GM19455 (cell line): ENCODE measurements around the gene UNC13B.

Experiments used
- ATAC-seq: cut with Tn5 transposase; IDR thresholded peaks from one replicate; pipeline ENCODE4 v1.9.1; 2021; ENCODE audit not compliant: unreplicated experiment

UNC13B gene

DNA sequence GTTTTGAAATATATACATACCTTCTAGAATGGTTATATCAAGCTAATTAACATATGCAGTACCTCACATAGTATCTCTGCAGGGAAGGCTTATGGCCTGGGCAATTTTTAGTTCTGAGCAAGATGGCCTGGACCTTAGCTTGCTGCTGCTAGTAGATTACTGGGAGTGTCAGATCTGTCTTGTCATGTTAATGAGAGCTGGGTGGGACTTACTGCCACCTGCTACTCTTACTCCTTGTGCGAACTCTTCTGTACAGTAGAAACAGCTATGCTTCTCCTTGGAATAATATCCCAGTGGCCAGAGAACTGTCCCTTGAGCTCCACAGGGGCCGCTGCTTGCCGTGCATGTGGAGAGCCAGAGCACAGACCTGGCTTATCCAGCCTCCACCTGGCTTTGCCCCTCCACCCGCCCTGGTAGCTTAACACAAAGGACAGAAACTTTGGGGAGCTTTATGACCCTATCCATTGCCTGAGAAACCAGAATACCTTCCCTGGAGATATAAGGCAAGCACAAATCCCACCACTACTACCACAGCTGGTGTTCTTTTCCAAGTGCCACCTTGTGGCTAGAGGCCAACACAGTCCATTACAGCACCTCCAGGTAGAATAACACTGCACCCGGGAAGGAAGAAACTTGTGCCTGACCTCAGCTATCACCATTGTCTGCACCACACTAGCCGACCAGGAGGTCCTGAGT, 253.7 kb downstream of the UNC13B start:
- ATAC-seq, result no peak

DNA sequence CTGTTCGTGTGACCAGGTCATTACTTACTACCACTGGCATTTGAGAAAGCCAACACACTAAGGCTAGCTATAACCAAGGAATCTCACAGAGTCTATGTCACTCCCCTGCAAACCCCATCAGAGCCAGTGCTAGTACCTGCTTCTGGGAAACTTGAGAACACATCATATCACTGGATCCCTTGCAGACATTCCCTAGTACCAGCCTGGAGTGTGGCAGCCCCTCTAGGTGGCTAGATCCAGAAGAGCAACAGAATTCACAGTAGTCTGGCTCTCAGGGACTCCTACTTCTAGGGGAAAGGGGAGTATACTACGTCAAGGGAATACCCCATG, 254.3 kb downstream of the UNC13B start:
- no peak for ATAC-seq

- ATAC-seq, result no peak
Measured at GRCh38 chr9:35422346-35422745, 260.5 kb downstream of the UNC13B start.

- no peak for ATAC-seq
Measured at GRCh38 chr9:35422753-35423152, 260.9 kb downstream of the UNC13B start.

DNA sequence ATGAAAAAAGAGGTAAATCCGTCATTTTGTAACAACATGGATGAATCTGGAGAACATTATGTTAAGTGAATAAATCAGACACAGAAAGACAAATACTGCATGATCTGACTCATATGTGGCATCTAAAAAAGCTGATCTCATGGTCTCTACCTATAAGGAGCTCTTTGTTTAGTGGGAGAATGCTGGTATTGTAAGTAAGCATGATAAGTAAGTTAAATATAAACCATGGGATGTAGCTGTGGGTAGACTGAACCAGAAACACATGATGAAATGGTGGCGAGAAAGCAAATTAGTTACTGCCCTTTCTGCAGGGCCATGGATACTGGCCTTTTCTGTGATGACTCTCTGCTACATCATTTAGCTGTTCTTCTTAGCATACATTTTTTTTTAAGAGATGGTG, 261.7 kb downstream of the UNC13B start:
- no peak for ATAC-seq

GRCh38 chr9:35424356-35425352, 262.8 kb downstream of the UNC13B start:
- no peak for ATAC-seq

GRCh38 chr9:35426627-35427026, 264.8 kb downstream of the UNC13B start:
- no peak for ATAC-seq

DNA sequence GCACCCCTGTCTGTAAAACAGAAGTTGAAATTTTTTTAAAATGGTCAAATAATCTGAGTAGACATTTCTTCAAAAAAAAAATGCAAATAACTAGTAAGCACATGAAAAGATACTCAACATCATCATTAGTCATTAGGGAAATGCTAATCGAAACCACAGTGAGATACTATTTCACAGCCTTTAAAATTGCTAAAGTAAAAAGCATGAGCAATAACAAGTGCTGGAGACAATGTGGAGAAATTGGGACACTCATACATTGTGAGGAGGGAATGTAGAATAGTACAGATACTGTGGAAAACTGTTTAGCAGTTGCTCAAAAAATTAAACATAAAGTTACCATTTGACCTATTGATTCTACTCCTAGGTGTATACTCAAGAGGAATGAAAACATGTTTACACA, 269.7 kb downstream of the UNC13B start:
- no peak for ATAC-seq

- no peak for ATAC-seq
Measured at GRCh38 chr9:35432076-35432475, 270.3 kb downstream of the UNC13B start.

DNA sequence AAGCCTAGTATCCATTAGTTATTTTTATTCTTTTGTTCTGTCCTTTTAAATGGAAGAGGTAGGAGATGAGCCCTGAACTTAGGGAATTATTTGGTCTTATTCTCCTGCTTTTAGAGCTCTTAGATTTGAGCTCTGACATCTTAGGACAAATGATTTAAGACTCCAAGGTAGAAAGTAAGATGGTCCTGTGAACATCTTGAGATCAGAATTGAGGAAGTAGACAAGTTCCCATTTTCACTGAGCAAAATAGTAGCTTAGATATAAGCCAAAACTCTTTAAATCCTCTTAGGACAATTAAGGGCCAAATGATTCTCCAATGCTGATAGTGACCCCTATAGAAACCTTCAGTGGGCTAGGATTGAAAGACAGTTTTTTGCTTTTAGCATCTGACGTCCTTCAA, 275.1 kb downstream of the UNC13B start:
- ATAC-seq, result no peak

DNA sequence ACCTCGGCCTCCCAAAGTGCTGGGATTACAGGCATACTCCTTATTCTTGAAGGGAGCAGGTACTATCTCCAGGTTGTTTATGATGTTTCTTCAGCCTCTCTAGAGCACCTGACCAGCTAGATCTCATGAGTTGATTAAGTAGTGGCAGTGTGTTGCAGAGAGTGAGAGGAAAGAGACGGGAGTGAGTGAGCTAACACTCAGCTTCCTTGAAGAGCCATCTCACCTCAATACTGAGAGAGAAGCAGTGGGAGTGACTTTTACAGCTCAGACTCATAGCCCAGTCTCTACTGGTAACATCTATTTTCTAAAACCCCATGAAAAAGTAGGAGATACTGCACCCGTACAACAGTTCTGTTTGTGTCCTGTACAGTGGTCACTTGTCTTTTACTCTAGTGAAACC, 284.2 kb downstream of the UNC13B start:
- no peak for ATAC-seq

DNA sequence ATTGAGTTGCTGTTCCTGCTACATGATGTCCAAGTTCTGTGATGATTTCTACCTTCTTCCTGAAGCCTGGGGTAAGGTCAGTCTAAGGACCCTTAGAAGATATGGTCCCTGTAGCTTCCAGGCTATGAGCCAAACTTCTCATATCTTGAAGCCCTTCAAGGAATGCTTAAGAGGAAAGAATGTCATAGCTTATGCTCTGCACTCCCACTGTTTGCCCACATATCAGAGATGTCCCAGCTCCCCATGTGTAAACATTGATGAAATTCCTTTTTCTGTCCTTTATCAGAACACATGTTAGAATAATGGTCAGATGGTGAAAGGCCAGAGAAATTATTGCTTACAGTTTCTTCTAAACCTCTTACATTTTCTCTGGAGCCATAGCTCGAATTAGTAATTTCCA, 286.7 kb downstream of the UNC13B start:
- no peak for ATAC-seq

DNA sequence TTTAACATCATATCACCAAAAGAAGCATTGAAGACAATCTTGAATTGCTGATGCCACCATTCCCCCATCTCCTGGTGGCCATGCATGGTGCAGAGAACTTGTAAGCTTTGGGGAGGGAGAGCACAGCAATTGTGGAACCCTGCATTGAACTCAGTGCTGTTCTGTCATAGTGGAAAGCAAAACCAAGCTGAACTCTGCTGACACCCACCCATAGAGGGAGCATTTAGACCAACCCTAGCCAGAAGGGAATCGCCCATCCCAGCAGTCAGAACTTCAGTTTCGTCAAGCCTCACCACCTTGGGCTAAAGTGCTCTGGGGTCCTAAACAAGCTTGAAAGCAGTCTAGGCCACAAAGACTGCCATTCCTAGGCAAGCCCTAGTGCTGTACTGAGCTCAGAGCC, 290.7 kb downstream of the UNC13B start:
- ATAC-seq, result no peak

- ATAC-seq, result no peak
Measured at GRCh38 chr9:35453786-35454185, 292.0 kb downstream of the UNC13B start.
